NB4 (cell line): ENCODE measurements around the gene ARCN1.

ENCODE experiments used
- DNase-seq: peaks from one replicate; pipeline ENCODE4 v3.0.0; 2010; ENCODE audit warnings: low read depth
- H3K4me3 ChIP-seq: one replicate; pipeline ENCODE4 v1.5.1; 2011; ENCODE audit warnings: mild to moderate bottlenecking, low read depth, low read length, moderate library complexity
- CTCF ChIP-seq: IDR thresholded peaks from one replicate; pipeline ENCODE4 v1.5.1; 2012; ENCODE audit warnings: low read depth, low read length
- MYC ChIP-seq: IDR thresholded peaks from 2 replicates; pipeline ENCODE4 v1.6.1; 2011; ENCODE audit warnings: low read depth, low read length
- POLR2A ChIP-seq: IDR thresholded peaks from 2 replicates; pipeline ENCODE4 v1.6.1; 2011; ENCODE audit warnings: mild to moderate bottlenecking; ENCODE audit not compliant: insufficient read length; ENCODE audit errors: extremely low read depth
- TF ChIP-seq, protein P1 (sequence below): IDR thresholded peaks from 2 replicates; pipeline ENCODE4 v1.6.1; 2011; ENCODE audit warnings: low read depth, low read length

The ARCN1 gene

GRCh38 chr11:118640332-118641154 lies 68.3 kb downstream of the ARCN1 start:
- DNase-seq: no peak
- TF ChIP-seq POLR2A: no peak
- no peak for TF ChIP-seq MYC
- TF ChIP-seq CTCF: no peak
- TF ChIP-seq, protein P1, sequence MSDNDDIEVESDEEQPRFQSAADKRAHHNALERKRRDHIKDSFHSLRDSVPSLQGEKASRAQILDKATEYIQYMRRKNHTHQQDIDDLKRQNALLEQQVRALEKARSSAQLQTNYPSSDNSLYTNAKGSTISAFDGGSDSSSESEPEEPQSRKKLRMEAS: no peak
- H3K4me3 ChIP-seq: no peak overlapping the region

GRCh38 chr11:118641397-118642019 lies 69.3 kb downstream of the ARCN1 start:
- DNase-seq: no peak
- no peak for TF ChIP-seq MYC
- TF ChIP-seq CTCF: no peak
- TF ChIP-seq, protein P1: no peak
- no peak for TF ChIP-seq POLR2A
- H3K4me3 ChIP-seq: no peak overlapping the region

DNA sequence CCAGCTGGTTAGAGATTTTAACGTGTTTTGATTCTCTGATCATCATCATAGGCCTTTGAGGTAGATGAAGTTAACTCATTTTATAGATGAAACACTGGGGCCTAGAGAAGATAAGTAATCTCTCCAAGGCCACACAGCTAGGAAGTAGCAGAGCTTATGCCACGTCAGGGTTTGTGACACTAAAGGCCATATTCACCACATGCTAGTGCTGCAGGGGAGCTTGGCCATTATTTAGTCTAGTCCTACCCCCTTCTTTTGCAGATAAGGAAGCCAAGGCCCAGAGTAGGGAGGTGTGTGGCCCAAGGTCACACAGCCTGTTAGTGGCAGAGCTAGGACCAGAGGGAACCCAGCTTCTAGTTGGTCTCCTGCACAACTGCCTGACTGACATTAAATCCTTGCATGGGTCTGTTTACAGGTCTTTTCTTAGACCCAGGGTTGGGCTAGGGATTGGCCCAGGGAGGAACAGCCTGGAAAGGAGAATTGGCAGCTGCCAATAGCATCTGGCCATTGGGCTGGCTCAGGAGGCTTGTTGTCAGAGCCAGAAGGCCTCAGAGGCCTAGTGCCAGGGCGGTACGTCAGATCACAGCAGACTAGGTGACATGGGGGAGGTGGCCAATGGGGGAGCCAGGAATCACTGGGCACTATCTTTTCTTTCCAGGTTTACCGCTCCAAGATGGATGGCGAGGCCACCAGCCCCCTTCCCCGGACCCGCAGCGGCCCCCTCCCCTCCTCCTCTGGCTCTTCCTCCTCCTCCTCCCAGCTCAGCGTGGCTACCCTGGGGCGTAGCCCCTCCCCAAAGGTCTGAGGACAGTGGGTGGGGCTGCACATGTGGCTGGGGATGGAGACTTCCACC lies 71.2 kb downstream of the ARCN1 start:
- DNase-seq: no peak
- H3K4me3 ChIP-seq: no peak overlapping the region
- TF ChIP-seq CTCF (no peak), POLR2A (no peak), MYC (no peak)
- TF ChIP-seq, protein P1: no peak

DNA sequence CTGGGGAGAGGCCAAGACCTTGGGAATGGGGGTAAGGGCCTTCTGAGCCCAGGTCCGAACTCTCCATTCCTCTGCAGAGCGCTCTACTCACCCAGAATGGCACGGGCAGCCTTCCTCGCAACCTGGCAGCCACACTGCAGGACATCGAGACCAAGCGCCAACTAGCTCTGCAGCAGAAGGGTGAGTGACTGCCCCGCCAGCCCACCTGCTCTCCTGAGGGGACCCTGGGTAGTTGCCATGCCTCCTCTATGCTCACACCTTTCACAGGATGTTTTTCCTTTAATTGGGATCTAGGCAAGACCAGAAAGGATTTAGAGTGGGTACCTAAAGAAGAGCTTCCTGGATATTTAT lies 71.8 kb downstream of the ARCN1 start:
- no peak for TF ChIP-seq CTCF
- no peak for DNase-seq
- H3K4me3 ChIP-seq: no peak overlapping the region

DNA sequence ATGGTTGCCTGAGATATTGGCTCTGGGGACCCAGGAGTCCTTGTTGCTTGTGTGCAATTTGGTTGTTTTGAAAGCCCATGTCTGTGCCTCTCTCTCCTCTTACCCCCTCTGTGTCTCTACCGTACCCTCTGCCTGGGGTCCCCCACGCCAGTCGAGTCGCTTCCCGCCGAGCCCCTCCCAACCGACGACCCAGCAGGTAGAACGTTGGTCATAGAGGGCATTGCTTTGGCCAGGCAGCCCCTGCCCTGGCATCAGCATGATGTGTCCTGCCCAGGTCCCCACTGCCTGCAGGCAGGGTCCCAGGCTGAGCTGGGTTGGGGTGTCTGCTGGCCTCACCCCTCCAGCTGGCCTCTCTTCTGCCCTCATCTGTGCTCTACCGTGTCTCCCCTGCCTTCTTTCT lies 72.3 kb downstream of the ARCN1 start:
- H3K4me3 ChIP-seq: no peak overlapping the region
- DNase-seq: no peak
- TF ChIP-seq, protein P1: no peak
- TF ChIP-seq CTCF (no peak), MYC (no peak), POLR2A (no peak)
